ENCODE measurements around the gene GLI2.

The GLI2 gene

GRCh38 chr2:120741571-120742561 is 6.2 kb downstream of the GLI2 start:
- TF ChIP-seq, protein P1, sequence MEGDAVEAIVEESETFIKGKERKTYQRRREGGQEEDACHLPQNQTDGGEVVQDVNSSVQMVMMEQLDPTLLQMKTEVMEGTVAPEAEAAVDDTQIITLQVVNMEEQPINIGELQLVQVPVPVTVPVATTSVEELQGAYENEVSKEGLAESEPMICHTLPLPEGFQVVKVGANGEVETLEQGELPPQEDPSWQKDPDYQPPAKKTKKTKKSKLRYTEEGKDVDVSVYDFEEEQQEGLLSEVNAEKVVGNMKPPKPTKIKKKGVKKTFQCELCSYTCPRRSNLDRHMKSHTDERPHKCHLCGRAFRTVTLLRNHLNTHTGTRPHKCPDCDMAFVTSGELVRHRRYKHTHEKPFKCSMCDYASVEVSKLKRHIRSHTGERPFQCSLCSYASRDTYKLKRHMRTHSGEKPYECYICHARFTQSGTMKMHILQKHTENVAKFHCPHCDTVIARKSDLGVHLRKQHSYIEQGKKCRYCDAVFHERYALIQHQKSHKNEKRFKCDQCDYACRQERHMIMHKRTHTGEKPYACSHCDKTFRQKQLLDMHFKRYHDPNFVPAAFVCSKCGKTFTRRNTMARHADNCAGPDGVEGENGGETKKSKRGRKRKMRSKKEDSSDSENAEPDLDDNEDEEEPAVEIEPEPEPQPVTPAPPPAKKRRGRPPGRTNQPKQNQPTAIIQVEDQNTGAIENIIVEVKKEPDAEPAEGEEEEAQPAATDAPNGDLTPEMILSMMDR (IDR thresholded peaks at IDR 0.05; ENCODE audit: extremely low read depth, missing control alignments), result no peak
- DNase-seq (ENCODE audit: low spot score), result no peak

GRCh38 chr2:120743657-120744056 is 8.0 kb downstream of the GLI2 start:
- TF ChIP-seq, protein P1 (IDR thresholded peaks at IDR 0.05; ENCODE audit: extremely low read depth, missing control alignments), result no peak
- no peak for DNase-seq (ENCODE audit: low spot score)

- no peak for DNase-seq (ENCODE audit: low spot score)
- TF ChIP-seq, protein P1 (IDR thresholded peaks at IDR 0.05; ENCODE audit: extremely low read depth, missing control alignments), result no peak
Measured at GRCh38 chr2:120744817-120745216, 9.1 kb downstream of the GLI2 start.

GRCh38 chr2:120745420-120746111 is 9.9 kb downstream of the GLI2 start:
- DNase-seq (ENCODE audit: low spot score), result no peak
- TF ChIP-seq, protein P1 (IDR thresholded peaks at IDR 0.05; ENCODE audit: extremely low read depth, missing control alignments), result no peak

DNA sequence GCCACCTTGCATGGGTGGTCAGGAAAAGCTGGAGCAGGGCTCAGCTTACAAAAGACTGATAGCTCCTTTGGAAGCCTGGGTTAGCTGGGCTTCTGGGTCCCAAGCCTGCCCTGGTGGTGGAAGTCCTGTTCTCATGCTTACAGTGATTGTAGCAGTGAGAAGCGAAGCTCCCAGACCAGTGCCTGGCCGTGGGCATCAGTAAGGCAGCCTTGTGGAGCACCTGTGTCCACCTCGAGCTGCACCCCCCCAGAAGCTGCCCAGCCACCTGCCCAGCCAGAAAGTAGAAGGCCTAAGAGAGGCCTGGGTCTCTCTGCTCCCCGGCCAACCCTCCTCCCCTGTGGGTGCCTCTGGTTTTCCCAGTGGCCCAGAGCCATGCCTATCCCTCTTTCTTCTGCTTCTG is 10.5 kb downstream of the GLI2 start:
- TF ChIP-seq, protein P1 (IDR thresholded peaks at IDR 0.05; ENCODE audit: extremely low read depth, missing control alignments), result no peak
- no peak for DNase-seq (ENCODE audit: low spot score)

- DNase-seq (ENCODE audit: low spot score), result no peak
- TF ChIP-seq, protein P1 (IDR thresholded peaks at IDR 0.05; ENCODE audit: extremely low read depth, missing control alignments), result no peak
Measured at GRCh38 chr2:120747281-120747680, 11.6 kb downstream of the GLI2 start.

- DNase-seq (ENCODE audit: low spot score), result no peak
Measured at GRCh38 chr2:120747706-120748105, 12.0 kb downstream of the GLI2 start.

More at GRCh38 chr2:120747706-120748105, 12.0 kb downstream of the GLI2 start:
- TF ChIP-seq, protein P1 (IDR thresholded peaks at IDR 0.05; ENCODE audit: extremely low read depth, missing control alignments), result no peak
